Fibroblast of pulmonary artery (primary cell): ENCODE results near the gene SPINT3.

Experiments used
- DNase-seq: peaks from one replicate; pipeline ENCODE4 v3.0.0-alpha.2; 2010; ENCODE audit warnings: low read depth
- H3K4me3 ChIP-seq: replicated peaks from 2 replicates; pipeline ENCODE4 v1.5.1; 2011; ENCODE audit warnings: low read depth, mild to moderate bottlenecking, control low read depth, low read length, moderate library complexity
- CTCF ChIP-seq: IDR thresholded peaks from 2 replicates; pipeline ENCODE4 v1.5.1; 2011; ENCODE audit warnings: mild to moderate bottlenecking, control low read depth, low read length, inconsistent platforms; ENCODE audit errors: missing control alignments

SPINT3 gene

GRCh38 chr20:45515147-45515913 is at the start of gene SPINT3:
SPINT3 (minus strand) TSS chr20:45515622; CDS start chr20:45515608, 14 bp downstream.
- no peak within 1 kb of the TSS for H3K4me3 ChIP-seq
- no peak for DNase-seq
- TF ChIP-seq CTCF, result no peak

GRCh38 chr20:45564760-45565276 is 49.4 kb upstream of the SPINT3 start:
- TF ChIP-seq CTCF, result no peak
- no peak for DNase-seq
- H3K4me3 ChIP-seq, result no peak overlapping the region

GRCh38 chr20:45555198-45555597 is 39.8 kb upstream of the SPINT3 start:
- no peak overlapping the region for H3K4me3 ChIP-seq
- no peak for TF ChIP-seq CTCF
- no peak for DNase-seq

GRCh38 chr20:45552456-45552855 is 37.0 kb upstream of the SPINT3 start:
- no peak for DNase-seq
- H3K4me3 ChIP-seq, result no peak overlapping the region
- TF ChIP-seq CTCF, result no peak

GRCh38 chr20:45550765-45551164 is 35.3 kb upstream of the SPINT3 start:
- no peak for DNase-seq
- H3K4me3 ChIP-seq, result no peak overlapping the region
- no peak for TF ChIP-seq CTCF

GRCh38 chr20:45548410-45548809 is 33.0 kb upstream of the SPINT3 start:
- no peak for DNase-seq
- H3K4me3 ChIP-seq, result no peak overlapping the region

More at GRCh38 chr20:45548410-45548809, 33.0 kb upstream of the SPINT3 start:
- no peak for TF ChIP-seq CTCF
